ENCODE data around the gene ZBTB46. TPM values are rescaled to one million over a fixed set of nuclear protein-coding genes. Genes with fewer than 3 reads are reported as not detected.

The ZBTB46 gene
- total RNA-seq, 1 experiment from 2014 or later, result 10.7 TPM

DNA sequence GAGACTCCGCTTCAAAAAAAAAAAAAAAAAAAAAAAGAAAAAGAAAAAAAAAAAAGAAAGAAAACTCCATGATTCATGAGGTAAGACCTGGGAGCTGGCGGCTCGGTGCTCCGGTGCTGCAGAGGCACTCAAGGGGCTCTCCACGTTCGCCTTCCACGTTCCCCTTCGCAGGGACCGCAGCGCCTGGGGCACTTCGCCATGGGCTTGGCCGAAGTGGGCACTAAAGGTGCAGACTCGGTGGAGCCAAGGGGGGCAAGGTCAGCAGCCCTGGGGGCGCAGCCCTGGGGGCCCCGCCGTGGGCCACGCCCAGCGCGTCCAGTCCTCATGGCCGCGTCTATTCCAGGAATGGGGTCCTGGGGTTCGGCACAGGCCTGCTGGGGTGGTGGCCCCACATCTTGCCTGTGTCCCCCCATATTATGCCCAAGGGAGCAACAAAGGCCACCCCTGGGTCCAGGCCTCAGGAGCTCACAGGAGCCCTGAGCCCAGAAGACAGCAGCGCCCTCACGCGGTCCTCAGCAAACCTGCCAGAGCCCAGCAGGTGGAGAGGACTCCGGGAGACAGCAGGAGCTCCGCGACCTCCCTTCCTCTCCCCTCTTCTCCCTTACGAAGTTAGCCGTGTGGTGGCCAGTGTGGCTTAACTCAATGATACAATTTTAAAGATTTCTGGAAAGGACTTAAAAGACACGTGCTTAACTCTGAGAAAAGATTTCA lies 21.9 kb downstream of the ZBTB46 start:
- TF ChIP-seq RAD21 (IDR thresholded peaks at IDR 0.05; ENCODE audit: low read depth) (no peak), REST (IDR thresholded peaks at IDR 0.05; ENCODE audit: low read depth) (no peak), YY1 (IDR thresholded peaks at IDR 0.05; ENCODE audit: extremely low read depth, insufficient replicate concordance, low read depth, low read length) (no peak), SP1 (IDR thresholded peaks at IDR 0.05; ENCODE audit: low read depth) (no peak), EGR1 (IDR thresholded peaks at IDR 0.05; ENCODE audit: low read depth) (no peak), SIN3A (IDR thresholded peaks at IDR 0.05; ENCODE audit: low read depth) (no peak), EZH2 (IDR thresholded peaks at IDR 0.05) (no peak), MAX (IDR thresholded peaks at IDR 0.05) (no peak)
- H2AFZ ChIP-seq (ENCODE audit: low read depth, low read length, poor library complexity, severe bottlenecking), result no peak overlapping the region
- H3K4me3 ChIP-seq (replicated peaks in 1 of 2; ENCODE audit: low read depth in 1 of 2, low read length in 2 of 2), result no peak overlapping the region
- ChIA-PET CTCF (no interaction called here), RAD21 (ENCODE audit: low non-redundant PET in 1 of 2, low total read pairs in 2 of 2, uncharacterized antibody in 2 of 2, unreplicated experiment in 2 of 2) (no interaction called here), POLR2A (no interaction called here)
- H3K9ac ChIP-seq (ENCODE audit: low read length), result no peak overlapping the region
- no peaks in the 10 kb centered on the region for H3K36me3 ChIP-seq (ENCODE audit: control insufficient read depth in 1 of 2, insufficient read depth in 2 of 2, low read length in 2 of 2)
- H3K9me2 ChIP-seq (ENCODE audit: insufficient read depth), result no peaks in the 10 kb centered on the region
- H3K27me3 ChIP-seq (ENCODE audit: insufficient read depth, low read length), result no peaks in the 10 kb centered on the region
- no peak overlapping the region for H3K4me2 ChIP-seq (ENCODE audit: low read length)
- ATAC-seq (no peak), DNase-seq (ENCODE audit: low read depth, low spot score) (no peak)
- H3K79me2 ChIP-seq (ENCODE audit: insufficient read depth, low read length), result no peaks in the 10 kb centered on the region
- intact Hi-C loops (cut with micrococcal nuclease), result no loop called here
- H4K20me1 ChIP-seq (ENCODE audit: insufficient read depth), result no peaks in the 10 kb centered on the region
- no peaks in the 10 kb centered on the region for H3K9me3 ChIP-seq (ENCODE audit: control insufficient read depth in 1 of 2, insufficient read depth in 1 of 2, low read depth in 1 of 2, low read length in 2 of 2)
- no peak overlapping the region for H3K27ac ChIP-seq (ENCODE audit: low read depth, low read length)
- BruUV-seq (replicated peaks), result no TSS peak
- no peaks in the 10 kb centered on the region for H3K4me1 ChIP-seq (ENCODE audit: control insufficient read depth in 1 of 2, insufficient read depth in 2 of 2, low read length in 2 of 2)

Data from HCT116 (cell line).